Mammary epithelial cell (primary cell): ENCODE results near the gene ESPNL.

Experiments used
- EZH2 ChIP-seq: IDR thresholded peaks from 2 replicates; pipeline ENCODE4 v1.6.1; 2012; ENCODE audit warnings: low read length, inconsistent platforms, borderline replicate concordance
- TF ChIP-seq, protein P1 (sequence below), 2 donors: IDR thresholded peaks in 1 of 2; conservative IDR thresholded peaks in 1 of 2; 2 replicates each; pipeline ENCODE4 v1.5.1; 2011 to 2012; ENCODE audit warnings: inconsistent platforms in 2 of 2, low read length in 2 of 2, mild to moderate bottlenecking in 2 of 2, control low read depth in 1 of 2, low read depth in 1 of 2; ENCODE audit not compliant: insufficient read depth in 1 of 2; ENCODE audit errors: extremely low read depth in 1 of 2

GRCh38 chr2:238162846-238163441 is 62.8 kb downstream of the ESPNL start:
- TF ChIP-seq, protein P1, sequence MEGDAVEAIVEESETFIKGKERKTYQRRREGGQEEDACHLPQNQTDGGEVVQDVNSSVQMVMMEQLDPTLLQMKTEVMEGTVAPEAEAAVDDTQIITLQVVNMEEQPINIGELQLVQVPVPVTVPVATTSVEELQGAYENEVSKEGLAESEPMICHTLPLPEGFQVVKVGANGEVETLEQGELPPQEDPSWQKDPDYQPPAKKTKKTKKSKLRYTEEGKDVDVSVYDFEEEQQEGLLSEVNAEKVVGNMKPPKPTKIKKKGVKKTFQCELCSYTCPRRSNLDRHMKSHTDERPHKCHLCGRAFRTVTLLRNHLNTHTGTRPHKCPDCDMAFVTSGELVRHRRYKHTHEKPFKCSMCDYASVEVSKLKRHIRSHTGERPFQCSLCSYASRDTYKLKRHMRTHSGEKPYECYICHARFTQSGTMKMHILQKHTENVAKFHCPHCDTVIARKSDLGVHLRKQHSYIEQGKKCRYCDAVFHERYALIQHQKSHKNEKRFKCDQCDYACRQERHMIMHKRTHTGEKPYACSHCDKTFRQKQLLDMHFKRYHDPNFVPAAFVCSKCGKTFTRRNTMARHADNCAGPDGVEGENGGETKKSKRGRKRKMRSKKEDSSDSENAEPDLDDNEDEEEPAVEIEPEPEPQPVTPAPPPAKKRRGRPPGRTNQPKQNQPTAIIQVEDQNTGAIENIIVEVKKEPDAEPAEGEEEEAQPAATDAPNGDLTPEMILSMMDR (conservative IDR thresholded peaks at IDR 0.05 in 1 of 2, IDR thresholded peaks at IDR 0.05 in 1 of 2; ENCODE audit: extremely low read depth in 1 of 2, insufficient read depth in 1 of 2, low read depth in 1 of 2, low read length in 2 of 2), result no peak
- TF ChIP-seq EZH2, result no peak
